Amniotic epithelial cell (primary cell): ENCODE results near the gene MGA.

ENCODE experiments used
- DNase-seq: peaks from one replicate; pipeline ENCODE4 v3.0.0-alpha.2; 2010; ENCODE audit warnings: low read depth

MGA gene

DNA sequence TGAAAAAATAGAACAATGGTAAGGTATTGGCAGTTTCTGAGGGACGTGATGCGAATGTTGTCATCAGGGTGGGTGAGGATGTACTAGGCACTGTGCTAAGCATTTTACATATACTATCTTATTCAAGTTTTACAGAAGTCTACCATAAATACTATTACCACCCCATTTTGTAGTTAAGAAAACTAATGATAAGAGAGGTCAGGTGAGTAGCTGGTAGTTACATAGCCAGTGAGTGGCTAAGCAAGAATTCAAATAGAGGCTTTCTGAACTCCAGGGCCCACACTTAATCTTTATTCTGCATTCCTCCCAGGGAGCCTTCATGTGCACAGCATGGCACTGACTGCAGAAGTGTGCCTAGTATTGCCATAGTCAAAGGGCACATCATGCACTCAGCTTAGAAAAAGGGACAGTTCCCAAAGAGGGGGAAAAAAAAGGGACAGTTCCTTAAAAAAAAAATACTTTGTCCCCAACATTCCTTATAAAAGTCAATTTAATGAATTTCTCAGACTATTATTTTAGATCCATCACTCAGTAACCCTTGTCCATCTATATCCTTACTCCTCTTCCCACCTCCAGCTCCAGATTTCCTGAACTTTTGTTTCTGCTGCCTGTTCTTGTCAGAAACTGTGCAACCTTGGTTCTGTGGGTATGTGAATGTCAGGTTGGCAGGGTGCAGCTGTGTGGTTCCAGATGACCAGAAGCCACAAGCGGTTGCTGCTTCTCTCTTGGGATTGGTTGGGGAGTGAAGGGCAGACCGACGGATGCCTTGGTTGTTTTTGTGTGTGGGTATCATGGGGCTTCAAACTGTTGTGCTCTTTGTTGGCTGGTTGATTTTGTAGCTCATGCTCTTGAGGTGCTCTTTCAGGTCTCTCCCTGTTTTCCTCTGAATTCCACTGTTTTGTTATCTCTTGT, 122.4 kb downstream of the MGA start:
- no peak for DNase-seq

DNA sequence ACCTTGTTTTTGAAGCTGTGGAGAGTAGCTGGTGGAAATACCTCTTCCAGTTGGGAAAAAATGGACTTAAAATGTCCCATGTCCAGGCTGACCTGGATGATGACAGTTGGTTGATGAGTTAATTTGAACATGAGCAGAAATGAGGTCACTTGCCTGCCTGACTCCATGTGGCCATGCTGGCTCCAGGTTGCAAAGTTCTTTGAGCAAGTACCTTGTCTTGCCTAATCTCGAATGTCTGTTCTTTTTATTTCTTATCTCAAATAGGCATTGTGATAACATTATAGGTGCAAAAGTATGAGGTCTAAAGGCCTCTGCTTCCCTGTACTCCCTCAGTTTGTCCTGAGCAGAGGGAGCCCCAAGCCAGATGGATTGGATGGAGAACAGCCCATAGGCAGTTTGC, 123.1 kb downstream of the MGA start:
- DNase-seq = peak; percentile 53

DNA sequence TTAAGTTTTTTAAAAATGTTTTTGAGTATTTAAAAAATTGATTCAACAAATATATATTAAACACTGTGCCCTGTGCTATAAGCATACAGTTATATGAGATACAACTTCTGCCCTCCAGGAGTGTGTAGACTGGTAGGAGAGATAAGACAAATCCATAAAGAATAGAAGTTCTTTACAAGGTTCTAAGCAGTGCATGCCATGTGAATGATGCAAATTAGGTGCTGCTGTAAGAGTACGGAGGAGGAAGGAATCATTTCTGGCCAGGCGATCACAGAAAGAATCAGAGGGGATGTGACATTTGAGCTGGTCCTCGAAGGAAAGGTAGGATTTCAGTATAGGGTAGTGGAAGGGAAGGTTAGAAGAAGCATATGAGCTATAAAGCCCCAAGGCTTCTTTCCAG, 128.1 kb downstream of the MGA start:
- no peak for DNase-seq

DNA sequence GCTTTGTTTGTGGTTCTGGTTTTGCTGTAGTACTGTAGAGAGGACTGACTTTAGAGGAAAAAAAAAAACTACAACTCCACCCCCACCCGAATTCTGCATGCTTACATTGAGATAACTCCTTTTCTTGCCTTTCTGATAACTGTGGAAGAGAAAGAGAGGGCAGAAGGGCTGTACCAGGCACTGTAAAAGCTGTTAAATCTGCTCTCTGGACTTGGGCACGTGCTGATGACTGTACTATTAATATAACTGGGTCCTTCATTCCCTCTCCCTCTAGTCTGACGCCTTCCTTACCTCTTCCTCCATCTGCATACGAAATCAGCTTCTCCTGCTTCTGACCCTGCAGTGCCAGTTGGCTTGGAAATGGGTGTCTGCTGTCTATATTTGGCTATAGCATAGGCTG, 129.0 kb downstream of the MGA start:
- DNase-seq = peak; percentile 73

DNA sequence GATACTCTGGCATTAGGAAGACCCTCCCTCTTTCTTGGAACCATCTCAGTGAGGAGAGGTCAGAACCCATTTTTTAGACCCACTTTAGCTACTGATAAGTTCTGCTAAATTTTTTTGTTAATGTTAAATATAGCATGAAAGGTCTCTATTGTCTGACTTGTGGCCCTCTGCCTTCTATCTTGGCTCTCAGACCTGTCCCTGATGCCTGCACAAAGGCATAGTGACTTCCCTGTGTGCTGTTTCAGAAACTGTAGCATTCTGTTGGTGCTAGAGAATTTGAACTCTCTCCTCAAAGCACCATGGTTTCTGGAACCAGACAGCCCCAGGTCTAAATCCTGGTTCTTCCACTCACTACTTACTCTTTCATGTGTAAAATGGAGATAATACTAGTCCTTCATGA, 129.5 kb downstream of the MGA start:
- DNase-seq = no peak

DNA sequence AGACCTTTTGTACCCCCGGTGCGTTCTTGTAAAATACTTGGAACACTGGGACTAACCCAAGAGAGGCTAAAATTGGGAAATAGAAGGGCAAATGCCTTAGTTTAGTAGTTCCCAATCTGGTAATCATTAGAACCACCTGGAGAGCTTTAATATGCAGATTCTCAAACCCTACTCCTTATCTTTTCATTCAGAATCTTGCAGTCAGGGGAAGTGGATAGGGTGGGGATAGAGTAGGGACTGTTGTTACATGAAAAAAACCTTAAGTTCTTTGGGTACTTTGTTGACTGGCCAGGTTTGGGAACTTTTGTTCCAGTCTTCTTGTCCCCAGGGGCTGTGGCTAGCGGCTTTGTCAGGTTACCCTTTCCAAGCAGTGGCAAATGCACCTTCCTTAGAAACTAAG, 130.0 kb downstream of the MGA start:
- DNase-seq = no peak

DNA sequence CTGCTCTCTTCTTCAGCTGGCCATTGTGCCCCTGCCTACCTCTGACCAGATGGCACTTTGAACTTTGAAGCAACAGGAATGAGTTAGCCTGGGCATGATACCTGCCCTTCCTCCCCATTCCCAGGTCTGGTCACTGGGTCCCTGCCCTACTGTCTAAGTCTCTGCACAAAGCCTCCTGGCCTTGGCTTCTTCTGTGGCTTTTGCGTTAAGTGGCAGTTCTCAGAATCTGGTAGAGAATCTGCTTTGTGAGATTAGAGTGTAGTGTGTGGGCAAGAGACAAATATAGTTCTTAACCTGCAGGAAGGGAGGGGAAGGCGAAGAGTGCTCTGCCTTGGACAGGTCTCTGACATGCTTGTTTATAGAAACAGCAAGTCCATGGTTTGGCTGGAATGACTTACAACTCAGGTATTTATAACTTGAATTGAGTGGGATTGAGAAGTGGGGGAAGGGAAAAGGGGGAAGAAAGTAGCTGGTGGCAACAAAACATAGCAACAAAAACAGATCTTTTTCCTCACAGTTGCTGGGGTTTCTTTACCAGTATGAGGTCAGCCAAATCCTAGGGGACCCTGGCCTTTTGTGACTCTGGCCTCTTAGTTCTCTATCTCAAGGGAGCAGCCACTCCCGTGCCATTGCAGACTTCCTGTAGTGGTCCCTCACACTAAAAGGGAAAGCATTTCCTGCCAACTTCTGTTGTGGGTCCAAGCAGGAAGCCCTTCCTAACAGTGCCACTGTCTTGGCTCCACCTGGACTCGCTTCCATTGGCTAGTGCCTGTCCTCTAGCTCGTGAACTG, 130.7 kb downstream of the MGA start:
- peak; percentile 88 for DNase-seq

DNA sequence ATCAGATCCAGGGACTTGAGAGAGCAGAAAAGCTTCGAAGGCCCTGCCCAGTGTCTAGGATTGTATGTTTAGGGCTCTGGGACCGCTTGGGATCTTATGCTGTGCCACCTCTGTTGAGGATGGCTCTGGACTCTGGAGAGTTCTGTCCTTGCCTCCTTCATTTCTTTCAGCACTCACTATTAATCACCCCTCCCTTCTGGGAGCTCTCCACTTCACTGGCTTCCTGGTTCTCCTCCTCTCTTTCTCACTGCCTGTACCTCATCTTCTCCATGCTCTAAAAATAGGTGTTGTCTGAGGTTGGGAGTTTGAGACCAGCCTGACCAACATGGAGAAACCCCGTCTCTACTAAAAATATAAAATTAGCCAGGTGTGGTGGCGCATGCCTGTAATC, 131.3 kb downstream of the MGA start:
- DNase-seq = no peak

DNA sequence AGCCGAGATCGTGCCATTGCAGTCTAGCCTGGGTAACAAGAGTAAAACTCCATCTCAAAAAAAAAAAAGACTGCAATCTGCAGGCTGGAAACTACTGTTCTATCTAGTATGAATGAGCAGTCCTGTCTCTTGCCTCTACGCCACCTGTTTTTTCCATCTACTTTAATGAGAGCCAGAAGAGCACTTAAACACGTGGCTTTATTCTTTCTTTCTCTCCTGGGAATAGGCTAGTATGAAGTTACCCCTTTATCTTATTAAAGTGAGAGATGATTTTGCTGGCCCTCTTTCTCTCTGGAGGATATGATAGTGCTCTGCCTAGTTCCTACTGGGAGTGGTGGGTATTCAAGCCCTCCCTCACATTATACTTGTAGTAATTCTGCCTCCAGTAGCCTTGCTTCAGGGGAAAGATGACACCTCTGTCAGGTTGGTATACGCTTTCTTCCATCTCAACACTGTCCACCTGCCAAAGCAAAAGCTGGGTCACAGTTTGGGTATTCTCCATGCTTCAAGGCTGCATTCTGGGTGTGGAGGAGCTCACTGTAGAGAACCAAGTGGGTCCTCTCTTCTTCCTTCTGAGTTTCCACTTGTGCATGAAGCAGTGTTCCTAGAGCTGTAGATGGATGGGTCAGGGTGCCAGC, 131.9 kb downstream of the MGA start:
- no peak for DNase-seq

DNA sequence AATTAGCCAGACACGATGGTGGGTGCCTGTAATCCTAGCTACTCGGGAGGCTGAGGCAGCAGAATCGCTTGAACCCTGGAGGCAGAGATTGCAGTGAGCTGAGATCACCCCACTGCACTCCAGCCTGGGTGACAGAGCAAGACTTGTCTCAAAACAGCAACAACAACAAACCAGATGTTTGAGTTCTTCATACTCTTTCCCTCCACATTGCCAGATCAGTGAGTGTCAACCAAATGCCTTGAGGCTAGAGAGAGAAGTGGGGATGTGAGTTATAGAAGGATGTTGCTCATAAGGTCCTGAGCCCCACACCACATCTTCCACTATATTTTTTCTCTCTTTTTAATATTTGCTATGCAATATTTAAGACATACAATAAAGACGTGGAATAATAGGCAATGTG, 133.9 kb downstream of the MGA start:
- DNase-seq = no peak

DNA sequence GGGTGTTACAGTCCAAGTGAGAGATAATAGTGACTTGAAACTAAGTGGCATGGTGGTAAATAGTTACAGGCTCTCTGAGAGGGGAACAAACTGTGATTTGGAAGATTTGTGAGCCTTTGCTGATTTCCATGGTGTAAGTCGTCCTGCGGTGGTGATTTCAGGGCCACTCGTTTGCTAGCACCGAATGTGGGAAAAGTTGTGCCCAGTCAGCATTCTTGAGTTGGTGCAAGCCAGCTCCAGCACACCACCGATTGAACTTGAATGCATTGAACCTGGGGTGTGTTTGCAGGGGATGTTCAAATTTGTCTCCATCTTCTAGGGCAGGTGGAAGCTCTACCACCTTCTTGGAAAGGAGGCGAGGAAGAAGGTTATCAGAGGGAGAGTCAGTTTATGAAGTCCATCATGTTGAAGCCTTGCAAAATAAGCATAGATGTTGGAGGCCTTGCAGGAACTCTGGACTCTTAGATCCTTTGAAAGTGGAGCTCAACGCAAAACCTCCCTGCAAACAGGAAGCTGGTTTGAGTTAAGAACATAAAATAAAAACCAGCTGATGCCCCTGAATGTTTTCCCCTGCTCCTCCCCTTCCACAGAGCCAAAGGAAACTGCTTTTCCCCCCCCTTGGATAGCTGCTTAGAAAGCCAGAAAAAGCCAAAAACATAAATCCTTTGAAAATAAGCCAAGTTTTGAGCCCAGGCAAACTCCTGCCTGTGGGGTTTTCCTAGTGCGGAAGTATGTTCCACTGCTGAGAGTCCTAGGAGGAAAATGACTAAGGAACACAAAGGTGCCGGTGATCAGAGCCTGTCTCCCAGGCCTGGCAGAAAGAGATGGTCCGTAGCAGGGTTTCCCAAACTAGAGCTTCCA, 136.0 kb downstream of the MGA start:
- DNase-seq = no peak

DNA sequence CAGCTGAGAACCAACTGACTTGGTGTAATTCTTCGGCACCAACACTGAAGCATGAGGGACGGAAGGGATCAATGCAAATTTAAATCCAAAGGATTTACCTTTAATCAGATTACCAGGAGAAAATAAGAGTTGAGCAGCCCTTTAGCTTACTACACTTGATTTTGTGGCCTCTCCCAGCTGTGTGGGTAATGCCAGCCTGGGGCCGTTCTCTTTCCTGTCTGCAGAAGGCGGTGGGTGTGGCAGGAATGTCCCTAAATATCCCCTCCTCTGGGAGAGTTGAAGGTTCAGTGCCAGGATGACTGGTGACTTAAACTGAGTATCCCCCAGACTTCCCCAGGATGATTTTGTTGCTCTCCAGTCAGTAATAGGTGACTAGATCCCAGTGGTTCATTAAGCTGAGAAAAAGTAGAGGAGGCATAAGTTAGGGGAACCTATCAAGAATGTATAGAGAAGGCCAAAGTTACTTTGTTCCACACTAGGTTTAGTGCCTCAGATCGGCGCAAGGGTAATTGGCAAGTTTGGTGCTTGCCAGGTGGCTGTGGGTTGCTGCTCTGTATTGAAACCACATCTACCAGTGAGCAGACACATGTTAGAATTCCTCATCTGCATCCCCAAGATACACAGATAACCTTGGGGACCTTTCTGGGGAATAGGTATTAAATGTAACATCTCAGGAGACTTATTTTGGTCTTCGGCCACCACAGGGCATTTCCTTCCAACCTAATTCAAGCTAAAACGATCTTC, 137.2 kb downstream of the MGA start:
- DNase-seq = no peak

DNA sequence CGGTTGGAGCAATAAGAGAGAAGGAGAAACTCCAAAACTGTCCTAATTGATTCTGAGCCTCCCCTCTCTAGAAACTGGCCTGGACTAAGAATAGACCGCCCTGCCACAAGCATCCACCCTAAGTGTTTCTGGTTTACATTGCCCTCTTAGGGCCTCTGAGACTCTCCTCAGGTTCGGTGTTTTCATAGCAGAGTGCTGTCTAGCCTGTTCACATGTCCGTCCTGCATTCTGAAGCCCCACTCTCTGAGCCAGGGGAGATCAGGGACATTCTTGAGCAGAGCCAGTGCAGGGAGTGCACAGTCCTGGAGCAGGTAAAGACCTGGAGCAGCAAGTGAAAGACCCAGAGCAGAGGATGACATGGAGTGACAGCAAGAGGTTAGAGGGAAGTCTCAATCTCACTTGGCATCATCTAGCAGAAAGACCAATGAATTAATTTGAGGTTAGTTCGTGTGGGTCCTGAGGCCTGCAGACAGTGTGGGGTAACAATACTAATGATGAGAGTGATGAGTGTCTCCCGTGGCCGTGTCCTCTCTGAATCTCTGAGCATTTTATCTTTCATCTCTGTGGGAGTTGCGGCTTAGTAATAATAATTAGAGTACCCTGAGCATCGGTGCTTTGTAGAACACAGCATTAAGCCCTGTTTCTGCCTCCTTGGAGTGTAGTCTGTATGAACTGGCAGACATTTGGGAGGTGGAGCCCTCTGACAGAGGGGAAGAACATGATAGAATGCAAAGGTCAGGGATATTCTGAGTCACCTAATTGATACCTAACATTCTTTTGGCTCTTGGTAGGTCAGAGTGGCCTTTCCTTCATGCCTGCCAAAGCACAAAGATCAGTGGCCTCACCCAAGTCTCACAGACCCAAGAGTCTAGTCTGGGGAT, 138.6 kb downstream of the MGA start:
- no peak for DNase-seq

DNA sequence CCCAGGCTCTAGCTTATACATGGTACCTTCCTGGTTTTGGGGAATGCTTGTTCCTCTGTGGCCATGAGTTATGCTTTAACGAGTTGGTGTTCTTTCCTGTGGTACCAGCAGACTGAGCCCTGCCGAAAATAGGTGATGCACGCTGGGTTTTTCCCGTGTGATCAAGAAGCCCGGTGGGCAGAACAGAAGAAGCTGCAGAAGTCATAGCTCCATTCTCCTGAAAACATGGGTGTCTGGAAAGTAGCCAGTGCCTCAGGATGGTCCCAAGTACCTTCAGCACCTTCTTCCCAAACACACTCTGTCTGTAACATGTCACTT, 139.2 kb downstream of the MGA start:
- DNase-seq = no peak

DNA sequence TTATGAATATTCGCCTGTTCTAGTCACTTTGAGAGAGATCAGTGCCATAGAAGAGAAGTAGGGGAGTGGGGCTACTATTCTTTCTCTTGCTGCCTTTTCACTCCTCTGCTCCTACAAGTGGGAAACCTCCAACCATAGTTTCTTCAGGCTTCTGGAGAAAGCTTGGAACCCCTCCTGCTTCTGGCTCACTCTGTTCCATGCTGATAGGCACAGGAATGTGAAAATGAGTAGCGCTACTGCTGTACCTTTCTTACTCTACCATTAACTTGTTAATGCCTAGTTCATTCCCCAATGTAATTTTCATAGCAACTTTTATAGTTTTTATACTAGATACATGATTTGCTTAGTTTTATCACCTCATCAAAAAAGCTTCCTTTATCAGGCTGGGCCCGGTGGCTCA, 141.0 kb downstream of the MGA start:
- no peak for DNase-seq

DNA sequence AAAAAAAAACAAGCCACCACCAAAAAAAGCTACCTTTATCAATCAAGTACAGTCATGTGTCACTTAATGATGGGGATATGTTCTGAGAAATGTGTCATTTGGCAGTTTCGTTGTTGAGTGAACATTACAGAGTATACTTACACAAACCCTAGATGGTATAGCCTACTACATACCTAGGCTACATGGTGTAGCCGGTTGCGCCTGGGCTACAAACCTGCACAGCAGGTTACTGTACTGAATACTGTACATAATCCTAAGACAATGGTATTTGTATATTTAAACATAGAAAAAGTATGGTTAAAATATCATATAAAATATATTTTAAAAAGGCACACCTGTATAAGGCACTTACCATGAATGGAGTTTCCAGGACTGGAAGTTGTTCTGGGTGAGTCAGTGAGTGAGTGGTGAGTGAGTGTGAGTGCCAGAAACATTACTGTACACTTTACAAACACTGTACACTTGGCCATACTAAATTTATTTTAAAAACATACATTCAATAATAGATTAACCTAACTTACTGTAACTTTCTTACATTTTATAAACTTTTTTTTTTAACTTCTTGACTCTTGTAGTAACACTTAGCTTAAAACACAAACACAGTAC, 141.7 kb downstream of the MGA start:
- DNase-seq = no peak

DNA sequence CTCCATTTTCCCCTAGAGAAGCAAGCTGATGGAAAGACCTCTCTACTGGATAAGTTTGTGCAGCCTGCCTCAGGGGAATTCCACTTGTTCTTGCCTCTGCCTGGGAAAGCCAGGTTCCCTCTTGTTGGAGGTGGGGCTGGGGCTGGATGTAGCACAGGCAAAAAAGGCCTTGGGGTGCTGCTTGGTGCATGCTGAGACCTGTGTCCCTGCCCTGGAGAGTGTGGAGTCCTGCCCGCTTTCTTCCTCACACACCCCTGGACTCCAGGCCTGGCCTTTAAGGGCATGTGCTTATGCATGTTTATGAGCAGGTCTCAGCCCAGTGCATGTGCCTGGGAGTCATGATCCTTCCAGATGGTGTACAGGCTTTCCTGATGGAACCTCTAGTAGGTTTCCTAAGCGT, 144.2 kb downstream of the MGA start:
- no peak for DNase-seq

DNA sequence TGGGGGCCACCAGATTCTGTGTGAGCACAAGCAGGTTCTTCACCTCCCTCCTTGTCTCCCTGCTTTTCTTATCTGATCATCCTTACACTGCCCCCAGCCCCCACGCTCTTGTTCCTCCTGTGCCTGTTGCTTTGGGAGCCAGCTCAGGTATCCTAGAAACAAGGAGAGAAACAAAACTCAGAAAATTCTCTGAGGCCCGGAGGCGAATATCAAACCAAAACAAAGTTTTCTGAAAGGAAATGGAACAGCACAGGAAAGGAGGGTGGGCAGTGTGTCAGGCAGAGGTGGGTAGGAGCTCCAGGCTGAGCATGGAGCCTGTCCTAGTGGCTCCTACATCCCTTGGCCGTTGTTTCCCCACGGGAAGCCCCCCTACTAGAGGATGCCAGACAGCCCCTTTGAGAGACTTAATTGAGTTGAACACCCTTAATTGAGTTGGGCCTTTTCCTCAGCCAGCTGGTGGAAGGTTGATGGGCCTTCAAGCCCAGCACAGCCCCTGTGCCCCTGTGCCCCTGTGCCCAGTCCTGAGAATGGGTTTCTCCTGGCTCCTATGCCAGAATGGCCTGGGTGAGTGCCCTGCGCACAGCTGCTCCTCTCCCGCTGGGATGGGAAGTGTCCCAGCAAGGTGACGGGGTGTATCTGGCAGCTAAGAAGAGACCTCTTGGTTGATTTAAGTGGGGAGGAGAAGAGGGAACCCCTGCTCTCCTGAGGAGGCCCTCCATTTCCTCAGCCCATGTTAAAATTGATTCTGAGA, 144.9 kb downstream of the MGA start:
- no peak for DNase-seq

DNA sequence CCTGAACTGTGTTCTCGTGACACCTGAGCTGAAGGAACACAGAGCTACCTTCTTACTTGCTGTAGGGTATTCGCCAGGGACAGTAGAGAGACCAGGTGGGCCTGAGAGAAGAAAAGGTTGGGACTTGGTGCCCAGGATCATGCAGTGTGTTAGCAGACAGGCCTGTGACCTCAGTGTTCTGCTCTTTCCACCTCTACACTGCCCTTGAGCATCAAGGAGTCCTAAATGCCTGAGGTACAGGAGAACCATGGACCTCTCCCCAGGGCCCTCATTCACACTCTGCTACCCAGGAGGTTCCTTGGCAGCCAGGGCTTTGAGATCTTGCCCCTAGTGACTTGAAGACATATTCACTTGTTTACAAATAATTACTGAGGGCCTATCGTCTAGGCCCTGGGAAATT, 145.5 kb downstream of the MGA start:
- no peak for DNase-seq
